Breast epithelium (tissue), 4 donors: ENCODE data around the gene LIPT2. TPM values are rescaled to one million over a fixed set of nuclear protein-coding genes. Genes with fewer than 3 reads are reported as not detected.
A peak's percentile ranks its signal among the peaks of the same experiment; 100 is the strongest.

ENCODE experiments used
- DNase-seq, 2 donors: peaks; one replicate each; pipeline ENCODE4 v3.0.0-alpha.2; 2019; ENCODE audit warnings: low spot score in 2 of 2
- H3K27ac ChIP-seq, 2 donors: fragments of 200-600 bp; sonication (generic) in 1 of 2; one replicate each; pipeline ENCODE4 v1.5.1; 2016 to 2019; ENCODE audit warnings: mild to moderate bottlenecking in 1 of 2
- H3K27me3 ChIP-seq, 2 donors: fragments of 200-600 bp; sonication (generic) in 1 of 2; one replicate each; pipeline versions ENCODE4 v1.5.1 to v1.6.0; 2017 to 2019; ENCODE audit warnings: control low read depth in 1 of 2, mild to moderate bottlenecking in 1 of 2
- H3K36me3 ChIP-seq: fragments of 200-600 bp; one replicate; pipeline ENCODE4 v1.5.1; 2019
- H3K4me1 ChIP-seq, 2 donors: fragments of 200-600 bp; sonication (generic); one replicate each; pipeline ENCODE4 v1.5.1; 2016 to 2019; ENCODE audit warnings: control low read depth in 1 of 2
- H3K4me3 ChIP-seq, 3 donors: fragments of 200-600 bp; sonication (generic); 1 replicate in 2 of 3; 2 replicates in 1 of 3; pipeline ENCODE4 v1.5.1; 2016 to 2019; ENCODE audit warnings: mild to moderate bottlenecking in 3 of 3, moderate library complexity in 2 of 3
- H3K9me3 ChIP-seq, 2 donors: fragments of 200-600 bp; sonication (generic) in 1 of 2; one replicate each; pipeline ENCODE4 v1.5.1; 2016 to 2019; ENCODE audit warnings: control low read depth in 1 of 2
- POLR2A ChIP-seq: fragments of 450-650 bp; IDR thresholded peaks from one replicate; pipeline ENCODE4 v1.6.1; 2016; ENCODE audit warnings: antibody characterized with exemption, mild to moderate bottlenecking, moderate library complexity
- POLR2AphosphoS5 ChIP-seq, 3 donors: sonication (generic); formaldehyde crosslinking; IDR thresholded peaks; one replicate each; pipeline ENCODE4 v1.6.1; 2017; ENCODE audit warnings: antibody characterized with exemption in 3 of 3
- intact Hi-C: fragments of 100-400 bp; cut with DNase I; formaldehyde crosslinking; loops from one replicate; pipeline ENCODE4 v1.15.1; 2023; ENCODE audit warnings: low total_unique reads
- total RNA-seq, 3 donors: library from RNA; depleted of rRNA; stranded (reverse); fragments of >200 nt; gene quantifications; one replicate each; pipeline ENCODE4 v1.1.0, GENCODE V29; 2016
- TF ChIP-seq, protein P1 (sequence below), 3 donors: fragments of 450-650 bp; IDR thresholded peaks; one replicate each; pipeline ENCODE4 v1.5.1; 2016 to 2017; ENCODE audit warnings: antibody characterized with exemption in 3 of 3, mild to moderate bottlenecking in 3 of 3, moderate library complexity in 3 of 3

Gene LIPT2
- total RNA-seq, 3 donors from 2014 or later: 2.0 to 13.5 (median 9.8) TPM

DNA sequence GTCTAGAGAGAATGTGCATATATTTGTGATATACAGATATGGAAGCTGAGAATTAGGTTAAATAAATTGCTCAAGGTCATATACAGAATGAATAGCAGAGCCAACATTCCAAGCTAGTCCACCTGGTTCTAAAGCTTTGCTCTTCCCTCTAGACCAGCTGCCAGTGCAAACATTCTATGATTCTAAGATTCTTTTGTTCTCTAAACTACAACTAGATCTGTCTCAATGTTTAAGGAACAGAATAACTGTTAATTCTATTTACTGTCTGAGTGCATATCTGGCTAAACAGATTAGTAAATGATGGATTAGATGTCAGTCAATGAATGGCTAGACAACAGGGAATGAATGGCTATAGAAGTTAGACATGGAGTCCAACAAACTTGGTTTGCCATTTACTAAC, 45.8 kb downstream of the LIPT2 start:
- no peak overlapping the region for H3K27ac ChIP-seq
- peaks cover 0 to 10% of the 10 kb centered on the region in 2 donors for H3K4me1 ChIP-seq
- no peak for DNase-seq
- no peaks in the 10 kb centered on the region for H3K36me3 ChIP-seq
- no peaks in the 10 kb centered on the region for H3K9me3 ChIP-seq
- intact Hi-C loops: no loop called here
- no peak overlapping the region for H3K4me3 ChIP-seq
- no peaks in the 10 kb centered on the region for H3K27me3 ChIP-seq
- no peak for TF ChIP-seq POLR2AphosphoS5 (IDR thresholded peaks at IDR 0.05)

DNA sequence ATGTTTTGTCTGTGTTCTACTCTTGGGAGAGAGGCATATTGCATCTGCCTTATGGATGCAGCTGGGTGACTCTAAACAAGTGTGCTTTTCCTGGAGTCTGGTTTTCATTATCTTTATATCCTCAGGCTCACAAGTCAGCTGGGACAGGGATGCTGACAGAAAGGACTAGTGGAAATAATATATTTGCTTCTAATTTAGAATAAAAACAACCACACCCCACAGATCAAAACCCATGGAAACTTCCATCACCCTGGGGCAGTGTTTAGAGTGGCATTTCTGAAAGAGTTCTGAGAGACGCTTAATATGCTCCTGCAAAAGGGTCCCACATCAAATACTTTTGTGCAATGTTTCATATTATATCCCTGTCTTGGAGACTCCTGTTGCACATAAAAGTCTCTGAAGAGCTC, 47.0 kb downstream of the LIPT2 start:
- Histone ChIP-seq H3K27me3 (no peaks in the 10 kb centered on the region), H3K9me3 (no peaks in the 10 kb centered on the region), H3K4me3 (no peak overlapping the region), H3K36me3 (no peaks in the 10 kb centered on the region), H3K27ac (no peak overlapping the region), H3K4me1 (peaks cover 0 to 10% of the 10 kb centered on the region in 2 donors)
- no peak for TF ChIP-seq POLR2AphosphoS5 (IDR thresholded peaks at IDR 0.05)
- TF ChIP-seq, protein P1, sequence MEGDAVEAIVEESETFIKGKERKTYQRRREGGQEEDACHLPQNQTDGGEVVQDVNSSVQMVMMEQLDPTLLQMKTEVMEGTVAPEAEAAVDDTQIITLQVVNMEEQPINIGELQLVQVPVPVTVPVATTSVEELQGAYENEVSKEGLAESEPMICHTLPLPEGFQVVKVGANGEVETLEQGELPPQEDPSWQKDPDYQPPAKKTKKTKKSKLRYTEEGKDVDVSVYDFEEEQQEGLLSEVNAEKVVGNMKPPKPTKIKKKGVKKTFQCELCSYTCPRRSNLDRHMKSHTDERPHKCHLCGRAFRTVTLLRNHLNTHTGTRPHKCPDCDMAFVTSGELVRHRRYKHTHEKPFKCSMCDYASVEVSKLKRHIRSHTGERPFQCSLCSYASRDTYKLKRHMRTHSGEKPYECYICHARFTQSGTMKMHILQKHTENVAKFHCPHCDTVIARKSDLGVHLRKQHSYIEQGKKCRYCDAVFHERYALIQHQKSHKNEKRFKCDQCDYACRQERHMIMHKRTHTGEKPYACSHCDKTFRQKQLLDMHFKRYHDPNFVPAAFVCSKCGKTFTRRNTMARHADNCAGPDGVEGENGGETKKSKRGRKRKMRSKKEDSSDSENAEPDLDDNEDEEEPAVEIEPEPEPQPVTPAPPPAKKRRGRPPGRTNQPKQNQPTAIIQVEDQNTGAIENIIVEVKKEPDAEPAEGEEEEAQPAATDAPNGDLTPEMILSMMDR (IDR thresholded peaks at IDR 0.05): no peak
- TF ChIP-seq POLR2A: no peak
- DNase-seq: no peak
- intact Hi-C loops: no loop called here

DNA sequence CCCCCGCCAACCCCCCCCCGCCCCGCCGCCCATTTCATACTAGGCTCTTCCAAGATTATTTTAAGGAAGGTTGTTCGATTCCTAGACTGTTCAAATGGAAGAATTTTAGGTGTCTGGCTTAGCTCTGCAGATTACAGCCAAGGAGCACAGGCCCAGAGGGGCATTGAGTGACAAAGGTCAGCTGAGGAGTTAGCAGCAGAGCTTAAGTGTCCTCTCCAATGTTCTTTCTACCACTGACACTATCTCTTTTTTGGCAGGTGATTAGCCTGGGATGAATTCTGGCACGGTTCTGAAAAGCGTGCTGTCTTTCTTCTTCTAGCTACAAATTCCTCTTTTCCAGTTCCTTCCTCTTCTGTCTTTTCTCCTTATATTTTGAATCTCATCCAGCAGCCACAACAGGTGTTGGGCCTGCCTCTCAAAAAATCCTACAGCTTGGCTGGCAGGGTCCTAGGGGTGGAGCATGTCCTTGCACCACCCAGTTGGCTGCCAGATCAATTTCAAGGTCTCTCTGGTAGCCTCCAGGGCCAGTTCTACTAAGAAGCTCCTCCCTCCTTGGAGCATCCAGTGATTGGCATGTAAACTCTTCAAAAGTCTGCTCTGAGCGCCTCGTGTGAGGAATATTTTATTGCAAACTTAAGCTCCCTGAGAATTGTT, 49.2 kb downstream of the LIPT2 start:
- no peaks in the 10 kb centered on the region for H3K36me3 ChIP-seq
- H3K27me3 ChIP-seq: no peaks in the 10 kb centered on the region
- no peak for TF ChIP-seq POLR2AphosphoS5 (IDR thresholded peaks at IDR 0.05)
- TF ChIP-seq POLR2A: no peak
- TF ChIP-seq, protein P1 (IDR thresholded peaks at IDR 0.05): no peak
- no peaks in the 10 kb centered on the region for H3K9me3 ChIP-seq
- no peak for DNase-seq
- intact Hi-C loops: no loop called here
- H3K4me1 ChIP-seq: peaks cover 0 to 10% of the 10 kb centered on the region in 2 donors
- H3K27ac ChIP-seq: no peak overlapping the region
- H3K4me3 ChIP-seq: no peak overlapping the region

DNA sequence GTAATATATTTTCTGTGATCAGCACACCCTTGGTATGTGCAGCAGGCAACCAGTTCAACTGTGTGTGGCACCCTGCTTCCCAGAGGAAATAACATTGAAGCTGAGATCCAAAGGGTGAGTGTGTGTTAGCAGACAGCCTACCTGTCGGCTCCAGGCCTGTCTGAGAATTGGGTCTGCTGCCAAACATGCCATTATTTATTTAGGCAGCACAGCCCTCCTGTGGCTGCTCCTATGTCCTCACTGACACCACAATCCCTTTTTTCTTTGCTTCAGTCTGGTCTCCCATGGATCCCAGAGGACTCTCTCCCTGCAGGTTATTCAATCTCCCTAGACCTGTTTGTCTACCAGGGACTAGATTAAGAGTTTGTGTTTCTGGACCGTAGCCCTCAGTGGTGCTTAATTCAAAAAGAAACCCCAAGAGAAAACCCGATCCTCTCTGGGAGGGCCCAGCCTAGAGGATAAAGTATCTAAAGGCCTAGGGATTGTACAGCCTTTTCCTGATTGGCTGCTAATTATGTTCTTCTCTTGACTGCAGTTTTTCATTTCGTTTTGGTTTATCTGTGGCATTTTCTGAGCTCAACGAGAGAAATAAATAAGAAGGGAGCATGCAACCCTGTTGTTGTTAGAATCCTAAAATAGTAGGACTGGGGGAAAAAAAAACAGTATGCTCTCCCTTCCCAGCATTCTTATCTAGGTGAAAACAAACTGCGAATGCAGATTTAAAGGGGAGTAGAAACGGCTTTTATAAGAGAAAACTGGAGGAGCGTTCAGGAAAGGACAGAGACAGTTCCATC, 50.3 kb downstream of the LIPT2 start:
- Histone ChIP-seq H3K27me3 (no peaks in the 10 kb centered on the region), H3K36me3 (no peaks in the 10 kb centered on the region), H3K4me1 (peaks cover 0 to 10% of the 10 kb centered on the region in 2 donors), H3K9me3 (no peaks in the 10 kb centered on the region), H3K4me3 (no peak overlapping the region), H3K27ac (peak overlapping the region in 1 of 2 donors; percentile 1)
- peak; percentile 59 to 70 for DNase-seq
- no peak for TF ChIP-seq POLR2AphosphoS5 (IDR thresholded peaks at IDR 0.05)
- TF ChIP-seq, protein P1 (IDR thresholded peaks at IDR 0.05): peak; percentile 21 to 66 (median 44)
- intact Hi-C loops: no loop called here

DNA sequence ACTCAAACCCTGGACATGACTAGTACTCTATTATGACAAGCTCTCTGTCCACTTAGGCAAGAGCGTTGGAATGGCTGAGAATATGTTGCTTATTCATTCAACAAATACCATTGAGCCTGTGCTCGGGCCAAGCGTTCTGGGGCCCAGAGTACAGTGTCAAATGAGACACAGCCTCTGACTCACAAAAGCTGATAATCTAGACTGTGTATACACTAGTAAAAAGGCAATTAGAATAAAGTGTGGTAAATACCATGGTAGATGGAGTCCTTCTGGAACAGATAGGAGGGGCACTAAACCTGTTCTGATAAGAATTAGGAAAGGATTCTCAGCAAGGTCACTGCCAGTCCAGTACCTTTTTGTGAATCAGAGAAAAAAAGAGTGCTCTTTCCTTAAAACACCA, 50.9 kb downstream of the LIPT2 start:
- intact Hi-C loops: no loop called here
- no peak for DNase-seq
- TF ChIP-seq, protein P1 (IDR thresholded peaks at IDR 0.05): no peak
- TF ChIP-seq POLR2A: no peak
- no peak for TF ChIP-seq POLR2AphosphoS5 (IDR thresholded peaks at IDR 0.05)
- H3K4me3 ChIP-seq: no peak overlapping the region
- no peaks in the 10 kb centered on the region for H3K9me3 ChIP-seq
- no peaks in the 10 kb centered on the region for H3K36me3 ChIP-seq
- H3K4me1 ChIP-seq: peaks cover 0 to 10% of the 10 kb centered on the region in 2 donors
- H3K27me3 ChIP-seq: no peaks in the 10 kb centered on the region
- H3K27ac ChIP-seq: peak overlapping the region in 1 of 2 donors; percentile 1

Other genes starting within 250 kb of the LIPT2 start
- under 1 TPM; 0.29 to 0.66 (median 0.48) TPM for gene P4HA3, start 182.1 kb downstream of the LIPT2 start, total RNA-seq
- gene PGM2L1, start 95.3 kb downstream of the LIPT2 start, total RNA-seq: 10 to 100 TPM in 1 of 3 donors, 1 to 10 TPM in 2; 2.1 to 13.5 (median 6.6) TPM
- 10 to 100 TPM in 1 of 3 donors, 1 to 10 TPM in 2; 3.6 to 15.8 (median 4.7) TPM for gene KCNE3, start 26.2 kb downstream of the LIPT2 start, total RNA-seq
- gene POLD3, start 98.9 kb upstream of the LIPT2 start, total RNA-seq: 10 to 100 TPM in 2 of 3 donors, 1 to 10 TPM in 1; 9.8 to 23.3 (median 16.7) TPM
- 1 to 10 TPM in 1 of 3 donors, not detected in 2; 4.2 TPM for gene CHRDL2, start 237.7 kb upstream of the LIPT2 start, total RNA-seq